K562 (cell line): ENCODE results near the gene UBQLNL. TPM values are rescaled to one million over a fixed set of nuclear protein-coding genes. Genes with fewer than 3 reads are reported as not detected.

Experiments
- ARHGAP35 ChIP-seq: fragments of 450-650 bp; IDR thresholded peaks from 2 replicates; pipeline ENCODE4 v1.6.1; 2018; ENCODE audit not compliant: partially characterized antibody
- ARID4B ChIP-seq: sonication (generic); formaldehyde crosslinking; IDR thresholded peaks from 2 replicates; pipeline ENCODE4 v1.8.0; 2022; ENCODE audit warnings: mild to moderate bottlenecking, missing genetic modification reagents
- ELF4 ChIP-seq: fragments of 450-650 bp; formaldehyde crosslinking; IDR thresholded peaks from 2 replicates; pipeline ENCODE4 v1.4.0; 2022; ENCODE audit warnings: missing genetic modification characterization
- HDAC6 ChIP-seq: IDR thresholded peaks from 2 replicates; pipeline ENCODE4 v1.6.1; 2012; ENCODE audit warnings: low read depth, mild to moderate bottlenecking, control low read depth, inconsistent platforms, low read length, moderate library complexity
- KAT7 ChIP-seq: sonication (generic); formaldehyde crosslinking; IDR thresholded peaks from 2 replicates; pipeline ENCODE4 v1.8.0; 2022; ENCODE audit warnings: missing genetic modification reagents, mild to moderate bottlenecking, borderline replicate concordance
- MIER1 ChIP-seq: fragments of 450-650 bp; IDR thresholded peaks from 2 replicates; pipeline ENCODE4 v1.6.1; 2016; ENCODE audit warnings: antibody characterized with exemption, mild to moderate bottlenecking, low read depth
- NBN ChIP-seq: fragments of 450-650 bp; IDR thresholded peaks from 2 replicates; pipeline ENCODE4 v1.6.1; 2016; ENCODE audit warnings: low read depth, mild to moderate bottlenecking
- PHF21A ChIP-seq: fragments of 450-650 bp; IDR thresholded peaks from 2 replicates; pipeline ENCODE4 v1.6.1; 2017; ENCODE audit warnings: low read depth, borderline replicate concordance
- PHF8 ChIP-seq: fragments of 200-600 bp; sonication (generic); IDR thresholded peaks from 2 replicates; pipeline ENCODE4 v1.6.1; 2012; ENCODE audit warnings: mixed run types, mild to moderate bottlenecking, inconsistent platforms, low read length, moderate library complexity, borderline replicate concordance
- STAG1 ChIP-seq: sonication (generic); formaldehyde crosslinking; IDR thresholded peaks from 2 replicates; pipeline ENCODE4 v1.5.0; 2020; ENCODE audit warnings: missing genetic modification reagents, borderline replicate concordance
- USF1 ChIP-seq: sonication (generic); formaldehyde crosslinking; IDR thresholded peaks from 2 replicates; pipeline ENCODE4 v1.9.0; 2022; ENCODE audit warnings: mild to moderate bottlenecking, missing genetic modification reagents
- WHSC1 ChIP-seq: IDR thresholded peaks from one replicate; pipeline ENCODE4 v1.6.1; 2012; ENCODE audit warnings: low read length, control low read depth, inconsistent platforms
- ZC3H8 ChIP-seq: fragments of 450-650 bp; IDR thresholded peaks from 2 replicates; pipeline ENCODE4 v1.6.1; 2017
- polyA plus RNA-seq, 8 experiments: library from polyadenylated mRNA; depleted of rRNA in 4 of 8; stranded (reverse) in 5 of 8; unstranded in 3 of 8; fragments of >200 nt; fragmentation: Nextera tagmentation in 2 of 8; fragmentation: Illumina TruSeq in 1 of 8; extraction: Ambion mirVana in 2 of 8; extraction: Trizol in 1 of 8; gene quantifications; 2 replicates each; pipeline versions ENCODE4 v1.2.1 to v1.2.3, GENCODE V29; 2011 to 2014; ENCODE audit warnings: inconsistent platforms in 1 of 8, missing spikeins in 1 of 8
- total RNA-seq, 7 experiments: library from RNA; depleted of rRNA in 6 of 7; stranded (reverse); fragments of >200 nt in 6 of 7; fragmentation: Illumina TruSeq in 2 of 7; extraction: Trizol in 2 of 7; gene quantifications; 2 replicates each; pipeline versions ENCODE4 v1.2.1 to v1.2.3, GENCODE V29; 2011 to 2021; ENCODE audit warnings: low replicate concordance in 1 of 7
- TF ChIP-seq, protein P1 (sequence below): fragments of 250-450 bp; sonication (Bioruptor Pico); IDR thresholded peaks from 2 replicates; pipeline ENCODE4 v1.8.0; 2022; ENCODE audit warnings: inconsistent platforms, mild to moderate bottlenecking, moderate library complexity, borderline replicate concordance
- TF ChIP-seq, protein P2 (sequence below): sonication (generic); formaldehyde crosslinking; IDR thresholded peaks from 2 replicates; pipeline ENCODE4 v1.5.0; 2020; ENCODE audit warnings: missing genetic modification reagents
- TF ChIP-seq, protein P3 (sequence below): sonication (generic); formaldehyde crosslinking; IDR thresholded peaks from 2 replicates; pipeline ENCODE4 v1.8.0; 2022; ENCODE audit warnings: mild to moderate bottlenecking, missing genetic modification reagents

The UBQLNL gene
- total and polyA plus RNA-seq, 9 of the 15 experiments (the other 6 are each of a cell fraction or from before 2014, with no cell fraction given), result 0.07 to 0.27 (median 0.14) TPM

DNA sequence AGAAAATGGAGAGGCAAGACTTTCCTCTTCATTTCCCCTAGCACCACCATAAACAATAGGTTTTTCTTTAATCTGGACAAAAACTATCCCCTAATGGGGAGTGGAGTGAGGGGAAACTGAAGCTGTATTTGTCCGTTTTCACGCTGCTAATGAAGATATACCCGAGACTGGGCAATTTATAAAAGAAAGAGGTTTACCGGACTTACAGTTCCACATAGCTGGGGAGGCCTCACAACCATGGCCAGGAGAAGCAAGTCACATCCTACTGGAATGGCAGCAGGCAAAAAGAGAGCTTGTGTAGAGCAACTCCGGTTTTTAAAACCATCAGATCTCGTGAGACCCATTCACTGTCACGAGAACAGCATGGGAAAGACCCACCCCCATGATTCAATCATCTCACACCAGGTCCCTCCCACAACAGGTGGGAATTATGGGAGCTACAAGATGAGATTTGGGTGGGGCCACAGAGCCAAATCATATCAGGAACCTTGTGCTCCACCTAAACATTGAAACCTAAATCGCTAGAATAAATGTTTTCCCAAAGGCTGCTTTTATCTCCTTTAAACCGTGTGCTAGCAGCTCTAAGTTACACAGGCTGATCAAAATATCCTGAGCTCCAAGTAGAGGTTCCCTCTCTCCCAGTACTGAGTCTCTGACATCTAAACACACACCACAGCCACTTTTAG, 11.0 kb downstream of the UBQLNL start (continued):
- no peak for TF ChIP-seq ELF4
- no peak for TF ChIP-seq HDAC6
- TF ChIP-seq MIER1, result no peak
- TF ChIP-seq KAT7 (CRISPR knock-in tag), result no peak
- TF ChIP-seq STAG1 (CRISPR knock-in tag), result no peak
- TF ChIP-seq, protein P1, sequence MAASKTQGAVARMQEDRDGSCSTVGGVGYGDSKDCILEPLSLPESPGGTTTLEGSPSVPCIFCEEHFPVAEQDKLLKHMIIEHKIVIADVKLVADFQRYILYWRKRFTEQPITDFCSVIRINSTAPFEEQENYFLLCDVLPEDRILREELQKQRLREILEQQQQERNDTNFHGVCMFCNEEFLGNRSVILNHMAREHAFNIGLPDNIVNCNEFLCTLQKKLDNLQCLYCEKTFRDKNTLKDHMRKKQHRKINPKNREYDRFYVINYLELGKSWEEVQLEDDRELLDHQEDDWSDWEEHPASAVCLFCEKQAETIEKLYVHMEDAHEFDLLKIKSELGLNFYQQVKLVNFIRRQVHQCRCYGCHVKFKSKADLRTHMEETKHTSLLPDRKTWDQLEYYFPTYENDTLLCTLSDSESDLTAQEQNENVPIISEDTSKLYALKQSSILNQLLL (CRISPR knock-in tag), result no peak
- peak; percentile 84 for TF ChIP-seq PHF8
- no peak for TF ChIP-seq USF1
- TF ChIP-seq ARHGAP35, result peak; percentile 95
- TF ChIP-seq, protein P2, sequence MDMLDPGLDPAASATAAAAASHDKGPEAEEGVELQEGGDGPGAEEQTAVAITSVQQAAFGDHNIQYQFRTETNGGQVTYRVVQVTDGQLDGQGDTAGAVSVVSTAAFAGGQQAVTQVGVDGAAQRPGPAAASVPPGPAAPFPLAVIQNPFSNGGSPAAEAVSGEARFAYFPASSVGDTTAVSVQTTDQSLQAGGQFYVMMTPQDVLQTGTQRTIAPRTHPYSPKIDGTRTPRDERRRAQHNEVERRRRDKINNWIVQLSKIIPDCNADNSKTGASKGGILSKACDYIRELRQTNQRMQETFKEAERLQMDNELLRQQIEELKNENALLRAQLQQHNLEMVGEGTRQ (CRISPR knock-in tag), result no peak
- TF ChIP-seq, protein P3, sequence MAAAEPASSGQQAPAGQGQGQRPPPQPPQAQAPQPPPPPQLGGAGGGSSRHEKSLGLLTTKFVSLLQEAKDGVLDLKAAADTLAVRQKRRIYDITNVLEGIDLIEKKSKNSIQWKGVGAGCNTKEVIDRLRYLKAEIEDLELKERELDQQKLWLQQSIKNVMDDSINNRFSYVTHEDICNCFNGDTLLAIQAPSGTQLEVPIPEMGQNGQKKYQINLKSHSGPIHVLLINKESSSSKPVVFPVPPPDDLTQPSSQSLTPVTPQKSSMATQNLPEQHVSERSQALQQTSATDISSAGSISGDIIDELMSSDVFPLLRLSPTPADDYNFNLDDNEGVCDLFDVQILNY, result no peak
- TF ChIP-seq NBN, result no peak; the same call in 1 of the 2 replicates
- no peak for TF ChIP-seq PHF21A
- no peak for TF ChIP-seq WHSC1
- TF ChIP-seq ARID4B, result no peak
- no peak for TF ChIP-seq ZC3H8
